ENCODE results near the gene WDR75.
A peak's percentile ranks its signal among the peaks of the same experiment; 100 is the strongest.

The WDR75 gene

GRCh38 chr2:189500456-189501160 is 59.3 kb downstream of the WDR75 start:
- DNase-seq (ENCODE audit: low read depth in 2 of 2) = no peak

GRCh38 chr2:189501487-189501886 is 60.2 kb downstream of the WDR75 start:
- DNase-seq (ENCODE audit: low read depth in 2 of 2) = no peak

DNA sequence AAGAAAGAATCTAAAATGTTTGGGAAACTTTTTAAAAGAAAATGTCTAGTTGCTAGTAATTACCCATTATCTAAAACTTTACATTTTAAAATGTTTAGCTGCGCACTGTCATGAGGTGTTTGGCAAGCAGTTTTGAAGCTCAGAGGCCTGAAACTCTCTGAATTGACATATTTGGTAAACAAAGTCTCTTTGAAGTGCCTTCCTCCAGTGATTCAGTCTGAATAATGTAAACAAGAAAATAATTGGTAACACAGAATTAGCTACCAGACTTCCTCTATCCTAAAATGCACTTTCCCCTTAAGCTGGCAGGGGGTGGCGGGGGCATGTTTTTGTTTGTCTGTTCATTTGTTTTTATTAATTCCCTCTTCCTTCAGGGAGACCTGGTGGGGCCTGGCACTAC is 61.4 kb downstream of the WDR75 start:
- DNase-seq (ENCODE audit: low read depth in 2 of 2) = no peak

DNA sequence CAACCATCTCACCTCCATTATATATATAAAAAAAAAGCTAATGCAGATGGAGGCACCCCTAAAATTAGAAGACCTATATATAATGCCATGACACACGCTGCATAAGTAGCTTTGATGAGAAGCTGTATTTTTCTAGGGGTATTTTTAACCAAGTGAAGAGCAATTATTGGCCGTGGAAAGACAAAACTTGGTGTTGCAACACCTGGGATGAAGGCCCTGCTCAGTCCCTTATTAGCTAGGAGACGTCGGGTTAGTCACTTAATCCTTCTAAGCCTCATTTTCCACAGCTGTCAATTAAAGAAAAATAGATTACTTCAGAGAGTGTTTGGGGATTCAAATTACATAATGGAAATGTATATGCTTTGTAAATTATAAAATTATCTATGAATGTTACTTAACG is 63.0 kb downstream of the WDR75 start:
- no peak for DNase-seq (ENCODE audit: low read depth in 2 of 2)

DNA sequence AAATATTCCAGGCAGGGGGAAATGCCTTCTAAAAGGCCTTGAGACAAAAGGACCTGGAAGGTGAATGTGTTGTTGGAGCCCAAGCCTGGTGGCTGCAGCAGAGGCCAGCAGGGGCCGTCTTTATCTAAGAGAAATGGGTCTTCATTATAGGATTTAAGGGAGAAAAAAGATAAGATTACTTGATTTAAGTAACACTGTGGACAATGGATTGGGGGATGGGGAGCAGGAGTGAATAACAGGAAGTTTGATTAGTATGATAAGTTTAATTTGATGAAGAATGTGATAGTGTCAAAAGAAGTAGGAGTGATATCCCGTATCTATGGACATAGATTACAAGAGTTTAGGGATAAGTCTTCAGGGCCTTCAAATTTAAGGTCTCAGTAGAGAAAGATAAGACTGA is 64.2 kb downstream of the WDR75 start:
- no peak for DNase-seq (ENCODE audit: low read depth in 2 of 2)

- no peak for DNase-seq (ENCODE audit: low read depth in 2 of 2)
Measured at GRCh38 chr2:189506514-189506976, 65.3 kb downstream of the WDR75 start.

DNA sequence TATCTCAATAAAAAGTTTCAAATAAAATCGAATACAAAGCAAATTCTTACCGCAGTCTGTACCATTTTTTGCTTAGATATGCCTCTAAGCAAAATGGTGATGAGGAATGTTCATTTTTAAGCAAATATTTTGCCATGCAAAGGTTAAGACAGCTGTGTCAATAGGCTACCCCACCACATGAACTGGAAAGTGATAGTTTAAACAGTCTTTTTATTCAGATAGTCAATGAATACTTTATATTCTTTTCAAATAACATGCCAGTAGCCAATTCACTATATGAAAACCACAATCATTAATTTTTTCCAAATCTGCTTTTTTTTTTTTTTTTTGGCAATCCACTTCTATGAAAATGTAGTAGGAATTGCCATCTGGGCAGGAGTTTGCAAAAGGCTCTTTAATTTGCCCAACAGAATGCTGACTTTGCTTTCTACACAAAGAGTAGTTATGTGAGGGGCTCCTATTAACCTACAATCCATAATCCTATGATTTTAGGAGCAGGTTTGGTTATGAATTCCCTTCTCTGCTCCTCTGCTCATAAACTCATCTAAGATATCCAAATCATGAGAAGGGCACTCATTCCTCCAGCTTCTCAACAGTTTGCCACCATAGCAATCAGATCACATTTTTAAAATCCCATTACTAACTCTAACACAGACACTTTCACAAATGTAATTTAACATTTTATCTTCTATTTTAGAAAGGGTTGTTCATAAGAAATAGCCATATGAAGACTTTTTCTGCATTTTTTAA is 70.1 kb downstream of the WDR75 start:
- DNase-seq (ENCODE audit: low read depth in 2 of 2) = no peak

DNA sequence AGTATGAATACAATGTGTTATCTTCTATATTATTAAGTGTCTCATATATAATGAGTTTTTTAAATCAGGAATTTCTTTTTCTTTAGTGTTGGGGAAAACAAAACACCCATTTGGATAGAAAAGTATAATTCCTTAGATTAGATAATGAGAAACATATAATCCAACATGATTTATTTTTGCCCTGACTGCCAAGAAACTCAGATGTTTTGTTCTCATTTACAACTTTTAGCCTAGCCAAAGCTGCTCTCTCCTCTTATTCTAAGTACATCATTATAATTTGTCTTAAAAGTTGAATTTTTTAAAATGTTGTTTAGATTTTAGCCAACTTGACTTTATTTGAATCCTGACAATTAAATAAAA is 70.7 kb downstream of the WDR75 start:
- no peak for DNase-seq (ENCODE audit: low read depth in 2 of 2)

GRCh38 chr2:189512879-189513278 is 71.6 kb downstream of the WDR75 start:
- no peak for DNase-seq (ENCODE audit: low read depth in 2 of 2)

GRCh38 chr2:189514104-189514503 is 72.8 kb downstream of the WDR75 start:
- DNase-seq (ENCODE audit: low read depth in 2 of 2) = no peak

- no peak for DNase-seq (ENCODE audit: low read depth in 2 of 2)
Measured at GRCh38 chr2:189515264-189515663, 74.0 kb downstream of the WDR75 start.

GRCh38 chr2:189516546-189516945 is 75.3 kb downstream of the WDR75 start:
- no peak for DNase-seq (ENCODE audit: low read depth in 2 of 2)

DNA sequence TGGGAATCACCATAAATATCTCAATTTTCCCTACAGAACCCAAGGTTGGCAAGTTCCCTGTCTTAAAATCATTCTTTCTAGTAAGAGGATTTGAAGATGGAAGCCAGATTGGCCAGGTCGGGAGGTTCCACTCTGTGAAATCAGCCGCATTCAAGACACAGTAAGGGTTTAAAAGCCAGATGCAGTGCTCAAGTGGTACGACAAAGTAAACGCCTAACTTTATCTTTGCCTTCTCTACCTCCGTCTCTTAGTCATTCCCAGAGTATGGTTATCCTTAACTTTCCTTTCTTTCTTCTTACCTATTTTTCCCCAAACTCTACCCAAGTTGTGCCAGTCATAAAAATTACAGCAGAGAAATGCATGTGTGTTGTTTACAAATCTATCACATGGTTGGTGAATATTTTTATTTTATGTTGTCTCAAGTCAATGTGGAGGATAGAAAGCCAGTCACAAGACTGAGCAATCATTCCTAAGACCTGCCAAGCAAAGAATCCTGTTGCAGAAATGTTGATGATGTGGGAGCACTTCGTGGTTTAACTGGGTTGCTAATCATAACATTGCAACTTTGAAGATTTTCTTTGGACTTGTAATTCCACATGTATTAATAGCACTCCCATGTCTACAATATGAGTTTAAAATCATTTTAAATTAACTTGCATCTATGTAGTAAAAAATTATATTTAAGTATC is 76.7 kb downstream of the WDR75 start:
- DNase-seq (ENCODE audit: low read depth in 2 of 2) = peak in 1 of 2 experiments; percentile 9

GRCh38 chr2:189519631-189520387 is 78.5 kb downstream of the WDR75 start:
- no peak for DNase-seq (ENCODE audit: low read depth in 2 of 2)

DNA sequence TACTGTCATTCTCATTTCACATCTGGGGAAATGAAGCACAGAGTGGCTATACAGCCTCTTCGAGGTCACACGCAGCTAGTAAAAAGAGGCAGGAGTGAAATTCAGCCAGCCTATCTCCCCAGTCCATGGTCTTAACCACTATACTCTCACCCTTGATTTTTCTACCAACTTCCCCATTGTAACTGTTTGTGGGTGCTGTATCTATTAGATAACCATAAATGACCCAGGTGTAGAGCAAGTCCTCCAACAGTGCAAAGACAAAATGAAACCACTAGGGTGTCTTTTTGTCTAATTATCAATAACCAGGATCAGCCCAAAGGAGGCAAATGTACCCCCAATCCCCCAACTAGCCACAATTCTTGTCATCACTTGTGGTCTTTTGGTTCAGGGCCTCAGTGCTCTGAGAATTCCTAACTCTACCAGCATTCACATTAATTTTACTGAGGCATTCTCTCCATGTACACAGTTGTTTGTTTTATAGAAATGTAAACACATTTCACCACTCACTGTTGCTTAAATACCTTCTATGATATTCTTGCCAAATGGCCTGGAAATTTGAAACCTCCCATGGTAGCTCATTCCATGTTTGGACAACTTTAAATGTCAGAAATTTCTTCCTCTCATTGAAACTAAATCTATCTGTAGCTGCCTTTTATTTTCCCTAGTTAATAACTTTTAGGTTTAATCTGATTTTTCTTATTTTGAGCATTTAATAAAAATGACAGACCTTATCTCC is 80.6 kb downstream of the WDR75 start:
- no peak for DNase-seq (ENCODE audit: low read depth in 2 of 2)

GRCh38 chr2:189522435-189523151 is 81.3 kb downstream of the WDR75 start:
- DNase-seq (ENCODE audit: low read depth in 2 of 2) = no peak

DNA sequence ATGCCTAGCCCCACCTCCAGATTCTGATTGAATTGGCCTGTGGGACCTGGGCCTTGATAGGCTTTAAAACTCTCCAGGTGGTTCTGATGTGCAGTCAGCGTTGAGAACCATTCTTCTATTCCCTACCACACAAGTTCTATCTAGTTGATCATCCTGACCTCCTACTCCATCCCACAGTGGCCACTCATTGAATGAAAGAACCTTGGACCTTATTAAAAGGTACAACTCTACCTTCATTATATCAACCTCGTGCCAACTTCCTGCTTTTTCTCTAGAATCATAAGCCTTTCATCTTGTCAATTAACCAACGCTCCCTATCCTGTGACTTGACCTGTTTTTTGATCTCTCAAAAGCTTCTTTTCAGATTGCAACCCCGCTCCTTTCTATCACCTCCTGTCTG is 83.5 kb downstream of the WDR75 start:
- DNase-seq (ENCODE audit: low read depth in 2 of 2) = no peak

All from fibroblast of skin of left biceps (primary cell).